ENCODE data around the gene ZNF629. TPM values are rescaled to one million over a fixed set of nuclear protein-coding genes. Genes with fewer than 3 reads are reported as not detected.

Gene ZNF629
- polyA plus RNA-seq, 1 donor from 2014 or later: 10.4 TPM

DNA sequence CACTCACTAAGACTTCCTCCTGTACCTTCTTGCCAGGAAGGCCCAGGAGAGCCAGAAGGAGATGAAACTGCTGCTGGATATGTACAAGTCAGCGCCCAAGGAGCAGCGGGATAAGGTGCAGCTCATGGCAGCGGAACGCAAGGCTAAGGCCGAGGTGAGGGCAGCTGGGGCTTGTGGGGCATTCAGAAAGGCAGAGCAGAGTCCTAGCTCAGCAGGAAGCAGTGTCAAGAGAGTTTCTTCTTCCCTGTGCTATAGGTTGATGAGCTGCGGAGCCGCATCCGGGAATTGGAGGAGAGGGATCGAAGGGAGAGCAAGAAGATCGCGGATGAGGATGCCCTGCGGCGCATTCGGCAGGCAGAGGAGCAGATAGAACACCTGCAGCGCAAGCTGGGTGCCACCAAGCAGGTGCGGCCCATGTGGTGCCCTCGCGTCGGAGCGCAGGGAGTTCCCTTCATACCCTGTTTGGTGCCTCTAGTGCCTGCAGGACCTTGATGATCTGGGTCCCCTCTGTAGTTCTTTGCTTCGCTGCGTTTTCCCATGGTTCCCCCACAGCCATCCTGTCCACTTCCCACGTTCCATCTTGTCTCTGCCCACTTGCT lies 18.3 kb downstream of the ZNF629 start:
- Histone ChIP-seq H4K20me1 (ENCODE audit: insufficient read depth) (no peaks in the 10 kb centered on the region), H3K4me2 (ENCODE audit: low read length) (no peak overlapping the region), H3K36me3 (ENCODE audit: insufficient read depth, low read length) (no peaks in the 10 kb centered on the region), H3K27ac (ENCODE audit: low read length) (no peak overlapping the region), H3K27me3 (ENCODE audit: insufficient read depth, low read depth, low read length) (no peaks in the 10 kb centered on the region), H2AFZ (ENCODE audit: low read depth, low read length) (no peak overlapping the region), H3K9ac (ENCODE audit: low read length) (no peak overlapping the region), H3F3A (ENCODE audit: insufficient read depth, low read length, poor library complexity, severe bottlenecking) (no peaks in the 10 kb centered on the region), H3K79me2 (replicated peaks; ENCODE audit: insufficient read depth, low read length) (peaks cover 4% of the 10 kb centered on the region), H3K4me3 (ENCODE audit: low read length) (no peak overlapping the region), H3K9me3 (ENCODE audit: low read length) (no peaks in the 10 kb centered on the region), H3K9me2 (ENCODE audit: insufficient read depth, low read length) (no peaks in the 10 kb centered on the region)
- TF ChIP-seq MXI1 (conservative IDR thresholded peaks at IDR 0.05; ENCODE audit: poor library complexity, severe bottlenecking) (no peak), TAF1 (IDR thresholded peaks at IDR 0.05; ENCODE audit: low read depth) (no peak), POLR2AphosphoS5 (IDR thresholded peaks at IDR 0.05) (no peak), EZH2 (IDR thresholded peaks at IDR 0.05; ENCODE audit: borderline replicate concordance, insufficient read depth, low read length, poor library complexity, severe bottlenecking) (no peak), EP300 (conservative IDR thresholded peaks at IDR 0.05; ENCODE audit: poor library complexity, severe bottlenecking) (no peak)

DNA sequence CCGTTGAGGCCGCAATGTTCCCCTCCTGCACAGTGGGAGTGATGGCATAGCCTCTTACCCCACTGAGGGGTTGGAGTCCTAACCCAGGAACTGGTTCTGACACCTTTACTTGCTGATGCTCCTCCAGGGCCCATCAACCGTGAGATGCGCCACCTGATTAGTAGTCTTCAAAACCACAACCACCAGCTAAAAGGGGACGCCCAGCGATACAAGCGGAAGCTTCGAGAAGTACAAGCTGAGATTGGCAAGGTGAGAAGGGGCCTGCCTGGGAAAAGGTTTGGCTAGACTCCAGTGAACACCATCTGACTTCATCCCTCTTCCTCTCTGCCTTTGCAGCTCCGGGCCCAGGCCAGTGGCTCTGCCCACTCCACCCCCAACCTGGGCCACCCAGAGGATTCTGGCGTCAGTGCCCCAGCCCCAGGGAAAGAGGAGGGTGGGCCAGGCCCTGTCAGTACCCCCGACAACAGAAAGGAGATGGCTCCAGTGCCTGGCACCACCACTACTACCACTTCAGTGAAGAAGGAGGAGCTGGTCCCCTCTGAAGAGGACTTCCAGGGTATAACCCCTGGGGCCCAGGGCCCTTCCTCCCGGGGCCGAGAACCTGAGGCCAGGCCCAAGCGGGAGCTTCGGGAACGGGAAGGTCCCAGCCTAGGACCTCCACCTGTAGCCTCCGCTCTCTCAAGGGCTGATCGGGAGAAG lies 19.1 kb downstream of the ZNF629 start:
- Histone ChIP-seq H3K79me2 (replicated peaks; ENCODE audit: insufficient read depth, low read length) (peaks cover 12% of the 10 kb centered on the region), H3K4me3 (ENCODE audit: low read length) (no peak overlapping the region), H3K9me2 (ENCODE audit: insufficient read depth, low read length) (no peaks in the 10 kb centered on the region), H3K4me2 (ENCODE audit: low read length) (no peak overlapping the region), H3K27me3 (ENCODE audit: insufficient read depth, low read depth, low read length) (no peaks in the 10 kb centered on the region), H3K36me3 (ENCODE audit: insufficient read depth, low read length) (no peaks in the 10 kb centered on the region), H2AFZ (ENCODE audit: low read depth, low read length) (no peak overlapping the region), H3K9me3 (ENCODE audit: low read length) (no peaks in the 10 kb centered on the region), H3F3A (ENCODE audit: insufficient read depth, low read length, poor library complexity, severe bottlenecking) (no peaks in the 10 kb centered on the region), H3K9ac (ENCODE audit: low read length) (no peak overlapping the region), H4K20me1 (ENCODE audit: insufficient read depth) (no peaks in the 10 kb centered on the region), H3K27ac (ENCODE audit: low read length) (no peak overlapping the region)
- TF ChIP-seq MXI1 (conservative IDR thresholded peaks at IDR 0.05; ENCODE audit: poor library complexity, severe bottlenecking) (no peak), EZH2 (IDR thresholded peaks at IDR 0.05; ENCODE audit: borderline replicate concordance, insufficient read depth, low read length, poor library complexity, severe bottlenecking) (no peak), RAD21 (conservative IDR thresholded peaks at IDR 0.05) (no peak), SMC3 (conservative IDR thresholded peaks at IDR 0.05; ENCODE audit: poor library complexity) (no peak), TAF1 (IDR thresholded peaks at IDR 0.05; ENCODE audit: low read depth) (no peak), POLR2AphosphoS5 (IDR thresholded peaks at IDR 0.05) (no peak)
- TF ChIP-seq, protein P1, sequence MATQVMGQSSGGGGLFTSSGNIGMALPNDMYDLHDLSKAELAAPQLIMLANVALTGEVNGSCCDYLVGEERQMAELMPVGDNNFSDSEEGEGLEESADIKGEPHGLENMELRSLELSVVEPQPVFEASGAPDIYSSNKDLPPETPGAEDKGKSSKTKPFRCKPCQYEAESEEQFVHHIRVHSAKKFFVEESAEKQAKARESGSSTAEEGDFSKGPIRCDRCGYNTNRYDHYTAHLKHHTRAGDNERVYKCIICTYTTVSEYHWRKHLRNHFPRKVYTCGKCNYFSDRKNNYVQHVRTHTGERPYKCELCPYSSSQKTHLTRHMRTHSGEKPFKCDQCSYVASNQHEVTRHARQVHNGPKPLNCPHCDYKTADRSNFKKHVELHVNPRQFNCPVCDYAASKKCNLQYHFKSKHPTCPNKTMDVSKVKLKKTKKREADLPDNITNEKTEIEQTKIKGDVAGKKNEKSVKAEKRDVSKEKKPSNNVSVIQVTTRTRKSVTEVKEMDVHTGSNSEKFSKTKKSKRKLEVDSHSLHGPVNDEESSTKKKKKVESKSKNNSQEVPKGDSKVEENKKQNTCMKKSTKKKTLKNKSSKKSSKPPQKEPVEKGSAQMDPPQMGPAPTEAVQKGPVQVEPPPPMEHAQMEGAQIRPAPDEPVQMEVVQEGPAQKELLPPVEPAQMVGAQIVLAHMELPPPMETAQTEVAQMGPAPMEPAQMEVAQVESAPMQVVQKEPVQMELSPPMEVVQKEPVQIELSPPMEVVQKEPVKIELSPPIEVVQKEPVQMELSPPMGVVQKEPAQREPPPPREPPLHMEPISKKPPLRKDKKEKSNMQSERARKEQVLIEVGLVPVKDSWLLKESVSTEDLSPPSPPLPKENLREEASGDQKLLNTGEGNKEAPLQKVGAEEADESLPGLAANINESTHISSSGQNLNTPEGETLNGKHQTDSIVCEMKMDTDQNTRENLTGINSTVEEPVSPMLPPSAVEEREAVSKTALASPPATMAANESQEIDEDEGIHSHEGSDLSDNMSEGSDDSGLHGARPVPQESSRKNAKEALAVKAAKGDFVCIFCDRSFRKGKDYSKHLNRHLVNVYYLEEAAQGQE (IDR thresholded peaks at IDR 0.05; ENCODE audit: borderline replicate concordance): no peak
- TF ChIP-seq, protein P2, sequence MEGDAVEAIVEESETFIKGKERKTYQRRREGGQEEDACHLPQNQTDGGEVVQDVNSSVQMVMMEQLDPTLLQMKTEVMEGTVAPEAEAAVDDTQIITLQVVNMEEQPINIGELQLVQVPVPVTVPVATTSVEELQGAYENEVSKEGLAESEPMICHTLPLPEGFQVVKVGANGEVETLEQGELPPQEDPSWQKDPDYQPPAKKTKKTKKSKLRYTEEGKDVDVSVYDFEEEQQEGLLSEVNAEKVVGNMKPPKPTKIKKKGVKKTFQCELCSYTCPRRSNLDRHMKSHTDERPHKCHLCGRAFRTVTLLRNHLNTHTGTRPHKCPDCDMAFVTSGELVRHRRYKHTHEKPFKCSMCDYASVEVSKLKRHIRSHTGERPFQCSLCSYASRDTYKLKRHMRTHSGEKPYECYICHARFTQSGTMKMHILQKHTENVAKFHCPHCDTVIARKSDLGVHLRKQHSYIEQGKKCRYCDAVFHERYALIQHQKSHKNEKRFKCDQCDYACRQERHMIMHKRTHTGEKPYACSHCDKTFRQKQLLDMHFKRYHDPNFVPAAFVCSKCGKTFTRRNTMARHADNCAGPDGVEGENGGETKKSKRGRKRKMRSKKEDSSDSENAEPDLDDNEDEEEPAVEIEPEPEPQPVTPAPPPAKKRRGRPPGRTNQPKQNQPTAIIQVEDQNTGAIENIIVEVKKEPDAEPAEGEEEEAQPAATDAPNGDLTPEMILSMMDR (IDR thresholded peaks at IDR 0.05; ENCODE audit: poor library complexity, severe bottlenecking): no peak
